Measurements from ENCODE around the gene PPP1R3F. TPM values are rescaled to one million over a fixed set of nuclear protein-coding genes. Genes with fewer than 3 reads are reported as not detected.

Gene PPP1R3F
- total and polyA plus RNA-seq, 11 donors = 13.9 to 31.7 (median 22.6) TPM

- Histone ChIP-seq H3K9me3 (no peaks in the 10 kb centered on the region), H3K36me3 (peaks cover 0 to 37% (median 7%) of the 10 kb centered on the region in 9 donors), H3K4me1 (no peaks in the 10 kb centered on the region), H3K4me3 (no peak overlapping the region), H3K27me3 (no peaks in the 10 kb centered on the region), H3K27ac (no peak overlapping the region)
- WGBS, 4 donors = 76 to 91% (median 85%) methylated on average over 6 of the region's 6 CpGs
- DNase-seq = no peak
- intact Hi-C loops (cut with DNase I) = no loop called here
- no peak for TF ChIP-seq POLR2A (IDR thresholded peaks at IDR 0.05)
- TF ChIP-seq CTCF (IDR thresholded peaks at IDR 0.05) = no peak
- ATAC-seq = no peak
These were observed 20.5 kb upstream of the PPP1R3F start for GRCh38 chrX:49249071-49249470.

- no peaks in the 10 kb centered on the region for H3K9me3 ChIP-seq
- ATAC-seq (no peak), DNase-seq (no peak)
- H3K27me3 ChIP-seq = no peaks in the 10 kb centered on the region
- H3K4me1 ChIP-seq = no peaks in the 10 kb centered on the region
- H3K27ac ChIP-seq = no peak overlapping the region
- TF ChIP-seq CTCF (IDR thresholded peaks at IDR 0.05) = no peak
- no peak for TF ChIP-seq POLR2A (IDR thresholded peaks at IDR 0.05)
- H3K36me3 ChIP-seq = peaks cover 0 to 32% (median 3%) of the 10 kb centered on the region in 9 donors
- H3K4me3 ChIP-seq = no peak overlapping the region
- intact Hi-C loops (cut with DNase I) = no loop called here
- WGBS, 4 donors = 85 to 93% (median 91%) methylated on average over 7 to 9 of the region's 9 CpGs
These were observed 20.0 kb upstream of the PPP1R3F start for GRCh38 chrX:49249616-49250015.

DNA sequence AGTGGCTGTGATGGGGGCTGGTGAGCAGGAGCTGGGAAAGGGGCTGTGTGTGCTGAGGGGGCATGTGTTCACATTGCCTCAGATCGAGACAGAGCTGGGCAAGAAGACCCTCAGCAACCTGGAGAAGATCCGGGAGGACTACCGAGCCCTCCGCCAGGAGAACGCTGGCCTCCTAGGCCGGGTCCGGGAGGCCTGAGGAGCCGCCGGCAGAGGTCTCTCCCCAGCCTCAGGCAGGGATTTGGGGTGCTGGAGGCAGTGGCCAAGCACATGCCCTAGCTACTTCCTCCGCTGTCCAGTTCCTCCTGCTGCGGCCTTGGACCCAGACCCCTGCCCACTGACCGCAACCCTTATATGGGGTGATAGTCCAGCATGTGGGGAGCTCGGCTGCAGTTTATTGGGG lies 19.5 kb upstream of the PPP1R3F start:
- TF ChIP-seq CTCF (IDR thresholded peaks at IDR 0.05) (no peak), POLR2A (IDR thresholded peaks at IDR 0.05) (no peak)
- no peaks in the 10 kb centered on the region for H3K9me3 ChIP-seq
- intact Hi-C loops (cut with DNase I) = no loop called here
- no peaks in the 10 kb centered on the region for H3K27me3 ChIP-seq
- 80 to 99% (median 93%) methylated on average over 11 to 13 of the region's 13 CpGs for WGBS, 4 donors
- ATAC-seq = no peak
- H3K4me1 ChIP-seq = no peaks in the 10 kb centered on the region
- peaks cover 0 to 28% (median 3%) of the 10 kb centered on the region in 9 donors for H3K36me3 ChIP-seq
- DNase-seq = no peak
- no peak overlapping the region for H3K27ac ChIP-seq
- no peak overlapping the region for H3K4me3 ChIP-seq

DNA sequence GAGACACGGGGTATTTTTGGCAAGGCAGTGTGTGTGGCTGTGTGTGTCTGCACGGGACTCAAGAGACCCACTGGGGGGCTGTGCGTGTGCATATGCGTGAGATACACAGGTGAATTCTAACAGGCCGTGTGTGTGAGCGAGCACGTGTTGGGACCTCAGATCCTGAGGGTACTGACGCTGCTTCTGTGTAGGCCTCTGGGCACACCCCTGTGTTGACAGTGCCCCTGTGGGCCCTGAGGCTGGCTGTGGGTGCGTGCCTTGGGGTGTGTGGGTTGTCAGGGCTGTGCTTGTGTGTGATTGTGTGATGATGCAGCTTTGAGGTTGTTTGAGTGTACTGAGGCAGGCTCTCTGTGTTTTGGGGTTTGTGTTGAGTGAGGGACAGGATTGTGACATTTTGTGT lies 19.0 kb upstream of the PPP1R3F start:
- ATAC-seq = no peak
- no peak overlapping the region for H3K4me3 ChIP-seq
- H3K36me3 ChIP-seq = peaks cover 0 to 28% (median 3%) of the 10 kb centered on the region in 9 donors
- no peak for TF ChIP-seq POLR2A (IDR thresholded peaks at IDR 0.05)
- TF ChIP-seq CTCF (IDR thresholded peaks at IDR 0.05) = no peak
- no peak for DNase-seq
- H3K4me1 ChIP-seq = no peaks in the 10 kb centered on the region
- H3K27ac ChIP-seq = no peak overlapping the region
- H3K9me3 ChIP-seq = no peaks in the 10 kb centered on the region
- no peaks in the 10 kb centered on the region for H3K27me3 ChIP-seq
- intact Hi-C loops (cut with DNase I) = no loop called here
- WGBS, 4 donors = 84 to 91% (median 91%) methylated on average over 9 of the region's 9 CpGs
